Fibroblast of the aortic adventitia (primary cell): ENCODE results near the gene PARD3B. TPM values are rescaled to one million over a fixed set of nuclear protein-coding genes. Genes with fewer than 3 reads are reported as not detected.
A peak's percentile ranks its signal among the peaks of the same experiment; 100 is the strongest.

Experiments used
- DNase-seq: peaks from one replicate; pipeline ENCODE4 v3.0.0-alpha.2; 2010; ENCODE audit warnings: low read depth
- H3K4me3 ChIP-seq: 2 replicates; pipeline ENCODE4 v1.5.1; 2011; ENCODE audit warnings: low read depth, mild to moderate bottlenecking, control low read depth, low read length, moderate library complexity
- CTCF ChIP-seq: IDR thresholded peaks from 2 replicates; pipeline ENCODE4 v1.5.1; 2011; ENCODE audit warnings: mild to moderate bottlenecking, low read length, control low read depth, inconsistent platforms; ENCODE audit not compliant: insufficient read depth
- total RNA-seq: library from RNA; depleted of rRNA; stranded (reverse); fragments of >200 nt; gene quantifications from 2 replicates; pipeline ENCODE4 v1.2.3, GENCODE V29; 2012; ENCODE audit warnings: low replicate concordance

PARD3B gene
- total RNA-seq, 1 donor, result 15.9 TPM

GRCh38 chr2:204730603-204731002, 185.3 kb downstream of the PARD3B start:
- no peak for TF ChIP-seq CTCF
- DNase-seq, result no peak
- H3K4me3 ChIP-seq, result no peak overlapping the region

- TF ChIP-seq CTCF, result no peak
- peak; percentile 92 for DNase-seq
- H3K4me3 ChIP-seq, result no peak overlapping the region
Observed at GRCh38 chr2:204732019-204732418, 186.7 kb downstream of the PARD3B start.

- DNase-seq, result no peak
- no peak overlapping the region for H3K4me3 ChIP-seq
- TF ChIP-seq CTCF, result no peak
Observed at GRCh38 chr2:204737296-204737695, 192.0 kb downstream of the PARD3B start.

- no peak for DNase-seq
- TF ChIP-seq CTCF, result no peak
- no peak overlapping the region for H3K4me3 ChIP-seq
Observed at GRCh38 chr2:204738721-204739120, 193.4 kb downstream of the PARD3B start.

- TF ChIP-seq CTCF, result no peak
- no peak overlapping the region for H3K4me3 ChIP-seq
- DNase-seq, result no peak
Observed at GRCh38 chr2:204743393-204743960, 198.2 kb downstream of the PARD3B start.

GRCh38 chr2:204744506-204744905, 199.2 kb downstream of the PARD3B start:
- DNase-seq, result no peak
- no peak for TF ChIP-seq CTCF
- H3K4me3 ChIP-seq, result no peak overlapping the region

GRCh38 chr2:204748286-204748685, 203.0 kb downstream of the PARD3B start:
- DNase-seq, result no peak
- no peak for TF ChIP-seq CTCF
- no peak overlapping the region for H3K4me3 ChIP-seq
